Panc1 (cell line): ENCODE measurements around the gene SDC1. TPM values are rescaled to one million over a fixed set of nuclear protein-coding genes. Genes with fewer than 3 reads are reported as not detected.

Experiments
- ATAC-seq: fragments of 200-7000 bp; cut with Tn5 transposase; 2 replicates; pipeline ENCODE4 v1.9.1; 2020; ENCODE audit warnings: mild to moderate bottlenecking, moderate library complexity
- BruUV-seq: library from RNA; stranded (reverse); fragments of 400-500 nt; replicated peaks from 2 replicates; lab custom pipeline; 2021; lab: Mats Ljungman, UMichigan
- CTCF ChIA-PET: fragments of 300-600 bp; sonication (Branson Sonifier 250); formaldehyde crosslinking; loops from one replicate; lab custom pipeline; 2022; ENCODE audit warnings: antibody characterized with exemption; lab: Charles Lee
- POLR2A ChIA-PET: fragments of 300-600 bp; sonication (Branson Sonifier 250); formaldehyde crosslinking; loops from one replicate; lab custom pipeline; 2022; ENCODE audit warnings: antibody characterized with exemption; lab: Charles Lee
- DNase-seq: peaks from one replicate; pipeline ENCODE4 v3.0.0-alpha.2; 2010; ENCODE audit warnings: low read depth, low spot score
- H3K27ac ChIP-seq: 2 replicates; pipeline ENCODE4 v1.5.1; 2011; ENCODE audit warnings: mild to moderate bottlenecking, low read length, inconsistent platforms
- H3K27me3 ChIP-seq: fragments of 200-500 bp; sonication (Bioruptor generic); 2 replicates; pipeline ENCODE4 v1.6.0; 2014; ENCODE audit warnings: low read length, inconsistent platforms; ENCODE audit not compliant: control insufficient read depth, insufficient read depth
- H3K36me3 ChIP-seq: fragments of 200-500 bp; sonication (Bioruptor generic); 2 replicates; pipeline ENCODE4 v1.5.1; 2014; ENCODE audit warnings: inconsistent platforms, mild to moderate bottlenecking, low read length, moderate library complexity; ENCODE audit not compliant: control insufficient read depth, insufficient read depth
- H3K4me1 ChIP-seq: 2 replicates; pipeline ENCODE4 v1.5.1; 2011; ENCODE audit warnings: inconsistent platforms, mild to moderate bottlenecking, low read length, moderate library complexity; ENCODE audit not compliant: control insufficient read depth, insufficient read depth
- H3K4me3 ChIP-seq, 2 experiments: 2 replicates each; pipeline ENCODE4 v1.5.1; 2011 to 2012; ENCODE audit warnings: low read depth in 2 of 2, low read length in 2 of 2, mild to moderate bottlenecking in 2 of 2, inconsistent platforms in 1 of 2, moderate library complexity in 1 of 2
- H3K9me3 ChIP-seq: fragments of 200-500 bp; sonication (Bioruptor generic); 2 replicates; pipeline ENCODE4 v1.5.1; 2014; ENCODE audit warnings: low read depth, mild to moderate bottlenecking, inconsistent platforms, low read length, moderate library complexity; ENCODE audit not compliant: control insufficient read depth, insufficient read depth
- POLR2AphosphoS5 ChIP-seq: IDR thresholded peaks from 2 replicates; pipeline ENCODE4 v1.6.1; 2012; ENCODE audit warnings: mild to moderate bottlenecking, low read depth, low read length, moderate library complexity
- SIN3A ChIP-seq: IDR thresholded peaks from 2 replicates; pipeline ENCODE4 v1.6.1; 2012; ENCODE audit warnings: low read depth, mild to moderate bottlenecking, low read length, moderate library complexity, borderline replicate concordance; ENCODE audit not compliant: insufficient read depth
- TCF7L2 ChIP-seq: IDR thresholded peaks from 2 replicates; pipeline ENCODE4 v1.6.1; 2011; ENCODE audit warnings: mild to moderate bottlenecking, low read depth, low read length, inconsistent platforms
- in situ Hi-C: cut with HindIII; loops from 2 replicates; pipeline ENCODE4 v1.10.0; 2016; ENCODE audit warnings: low sequenced_read_pairs, low pct_unique_long_range_greater_than_20kb
- intact Hi-C: fragments of 100-400 bp; cut with micrococcal nuclease; formaldehyde crosslinking; loops from one replicate; pipeline ENCODE4 v1.10.0; 2022; ENCODE audit not compliant: unreplicated experiment
- total RNA-seq: library from RNA; stranded (reverse); gene quantifications from one replicate; pipeline ENCODE4 v1.2.1, GENCODE V29; 2021; ENCODE audit not compliant: unreplicated experiment
- TF ChIP-seq, protein P1 (sequence below), 2 experiments: IDR thresholded peaks; 2 replicates each; pipeline ENCODE4 v1.6.1; 2011 to 2012; ENCODE audit warnings: low read depth in 2 of 2, control low read depth in 1 of 2, low read length in 1 of 2, mild to moderate bottlenecking in 1 of 2, moderate library complexity in 1 of 2; ENCODE audit not compliant: insufficient read depth in 1 of 2
- TF ChIP-seq, protein P2 (sequence below): fragments of 450-650 bp; IDR thresholded peaks from 2 replicates; pipeline ENCODE4 v1.5.1; 2017; ENCODE audit warnings: mild to moderate bottlenecking

SDC1 gene
- total RNA-seq, 1 experiment from 2014 or later, result 93.0 TPM

DNA sequence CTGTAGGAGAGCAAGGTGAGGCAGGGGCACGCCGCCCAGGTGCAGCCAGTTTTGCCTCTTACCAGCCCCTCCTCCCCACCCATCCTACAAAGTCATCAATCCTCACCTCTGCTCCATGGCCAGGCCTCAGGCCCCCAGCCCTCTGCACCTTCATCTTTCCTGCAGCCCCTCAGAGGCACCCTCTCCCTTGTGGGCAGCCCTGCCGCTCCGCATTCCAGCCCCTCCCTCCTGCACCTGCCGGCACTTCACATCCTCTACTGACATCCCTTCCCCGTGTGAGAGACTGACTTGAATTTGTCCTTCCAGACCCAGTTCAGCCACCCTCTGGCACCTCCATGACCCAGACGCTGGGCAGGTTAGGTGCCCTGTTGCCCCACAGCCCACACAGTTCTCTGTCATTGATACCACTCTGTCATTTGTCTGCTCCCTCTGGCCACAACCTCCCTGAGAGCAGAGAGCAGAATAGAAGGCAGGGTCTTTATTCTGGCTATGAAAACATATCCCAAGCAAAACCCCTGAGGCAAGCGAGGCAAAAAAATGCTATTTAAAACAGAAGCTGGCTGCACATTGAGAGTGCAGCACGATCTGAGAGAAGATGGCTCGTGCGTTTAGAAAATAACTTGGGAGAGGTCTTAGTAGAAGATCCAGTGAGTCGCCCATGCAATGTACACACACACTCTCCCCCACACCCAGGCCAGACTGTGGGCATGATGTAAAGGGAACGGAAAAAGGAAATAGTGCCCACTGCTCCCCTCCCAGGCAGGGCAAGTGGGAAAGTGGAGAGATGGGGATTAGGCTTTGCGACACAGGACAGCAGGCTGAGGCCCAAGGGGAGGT, 25.9 kb downstream of the SDC1 start:
- no TSS peak for BruUV-seq
- ChIA-PET CTCF (no interaction called here), POLR2A (no interaction called here)
- Histone ChIP-seq H3K27ac (no peak overlapping the region), H3K9me3 (no peaks in the 10 kb centered on the region), H3K4me3 (no peak overlapping the region), H3K36me3 (no peaks in the 10 kb centered on the region), H3K27me3 (no peaks in the 10 kb centered on the region), H3K4me1 (no peaks in the 10 kb centered on the region)
- intact Hi-C loops, result no loop called here
- TF ChIP-seq SIN3A, result no peak
- TF ChIP-seq POLR2AphosphoS5, result no peak
- TF ChIP-seq, protein P1, sequence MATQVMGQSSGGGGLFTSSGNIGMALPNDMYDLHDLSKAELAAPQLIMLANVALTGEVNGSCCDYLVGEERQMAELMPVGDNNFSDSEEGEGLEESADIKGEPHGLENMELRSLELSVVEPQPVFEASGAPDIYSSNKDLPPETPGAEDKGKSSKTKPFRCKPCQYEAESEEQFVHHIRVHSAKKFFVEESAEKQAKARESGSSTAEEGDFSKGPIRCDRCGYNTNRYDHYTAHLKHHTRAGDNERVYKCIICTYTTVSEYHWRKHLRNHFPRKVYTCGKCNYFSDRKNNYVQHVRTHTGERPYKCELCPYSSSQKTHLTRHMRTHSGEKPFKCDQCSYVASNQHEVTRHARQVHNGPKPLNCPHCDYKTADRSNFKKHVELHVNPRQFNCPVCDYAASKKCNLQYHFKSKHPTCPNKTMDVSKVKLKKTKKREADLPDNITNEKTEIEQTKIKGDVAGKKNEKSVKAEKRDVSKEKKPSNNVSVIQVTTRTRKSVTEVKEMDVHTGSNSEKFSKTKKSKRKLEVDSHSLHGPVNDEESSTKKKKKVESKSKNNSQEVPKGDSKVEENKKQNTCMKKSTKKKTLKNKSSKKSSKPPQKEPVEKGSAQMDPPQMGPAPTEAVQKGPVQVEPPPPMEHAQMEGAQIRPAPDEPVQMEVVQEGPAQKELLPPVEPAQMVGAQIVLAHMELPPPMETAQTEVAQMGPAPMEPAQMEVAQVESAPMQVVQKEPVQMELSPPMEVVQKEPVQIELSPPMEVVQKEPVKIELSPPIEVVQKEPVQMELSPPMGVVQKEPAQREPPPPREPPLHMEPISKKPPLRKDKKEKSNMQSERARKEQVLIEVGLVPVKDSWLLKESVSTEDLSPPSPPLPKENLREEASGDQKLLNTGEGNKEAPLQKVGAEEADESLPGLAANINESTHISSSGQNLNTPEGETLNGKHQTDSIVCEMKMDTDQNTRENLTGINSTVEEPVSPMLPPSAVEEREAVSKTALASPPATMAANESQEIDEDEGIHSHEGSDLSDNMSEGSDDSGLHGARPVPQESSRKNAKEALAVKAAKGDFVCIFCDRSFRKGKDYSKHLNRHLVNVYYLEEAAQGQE (IDR thresholded peaks at IDR 0.05; ENCODE audit: insufficient read depth in 1 of 2, low read depth in 2 of 2, low read length in 1 of 2), result no peak
- TF ChIP-seq TCF7L2, result no peak
- TF ChIP-seq, protein P2, sequence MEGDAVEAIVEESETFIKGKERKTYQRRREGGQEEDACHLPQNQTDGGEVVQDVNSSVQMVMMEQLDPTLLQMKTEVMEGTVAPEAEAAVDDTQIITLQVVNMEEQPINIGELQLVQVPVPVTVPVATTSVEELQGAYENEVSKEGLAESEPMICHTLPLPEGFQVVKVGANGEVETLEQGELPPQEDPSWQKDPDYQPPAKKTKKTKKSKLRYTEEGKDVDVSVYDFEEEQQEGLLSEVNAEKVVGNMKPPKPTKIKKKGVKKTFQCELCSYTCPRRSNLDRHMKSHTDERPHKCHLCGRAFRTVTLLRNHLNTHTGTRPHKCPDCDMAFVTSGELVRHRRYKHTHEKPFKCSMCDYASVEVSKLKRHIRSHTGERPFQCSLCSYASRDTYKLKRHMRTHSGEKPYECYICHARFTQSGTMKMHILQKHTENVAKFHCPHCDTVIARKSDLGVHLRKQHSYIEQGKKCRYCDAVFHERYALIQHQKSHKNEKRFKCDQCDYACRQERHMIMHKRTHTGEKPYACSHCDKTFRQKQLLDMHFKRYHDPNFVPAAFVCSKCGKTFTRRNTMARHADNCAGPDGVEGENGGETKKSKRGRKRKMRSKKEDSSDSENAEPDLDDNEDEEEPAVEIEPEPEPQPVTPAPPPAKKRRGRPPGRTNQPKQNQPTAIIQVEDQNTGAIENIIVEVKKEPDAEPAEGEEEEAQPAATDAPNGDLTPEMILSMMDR, result no peak
- in situ Hi-C loops, result no loop called here
- ATAC-seq (no peak), DNase-seq (no peak)

DNA sequence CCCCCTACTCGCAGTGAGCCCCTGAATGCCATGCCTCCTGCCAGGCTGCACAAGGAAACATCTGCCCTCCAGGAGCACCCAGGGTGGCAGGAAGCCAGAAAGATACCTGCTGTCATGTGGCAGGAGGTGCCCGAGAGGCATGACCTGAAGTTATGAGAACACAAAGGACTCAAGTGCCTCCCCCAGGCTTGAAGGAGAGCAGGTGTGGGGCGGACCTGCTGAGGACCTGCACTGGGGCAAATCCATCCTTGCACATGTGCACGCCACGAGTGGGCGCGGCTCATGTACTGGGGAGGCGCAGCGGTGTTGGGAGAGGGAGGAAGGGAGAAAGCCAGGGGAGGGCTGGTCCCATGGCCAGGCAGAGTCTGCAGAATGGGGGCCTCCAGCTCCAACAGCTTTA, 26.9 kb downstream of the SDC1 start:
- Histone ChIP-seq H3K27ac (no peak overlapping the region), H3K27me3 (no peaks in the 10 kb centered on the region), H3K36me3 (no peaks in the 10 kb centered on the region), H3K4me3 (no peak overlapping the region), H3K4me1 (no peaks in the 10 kb centered on the region), H3K9me3 (no peaks in the 10 kb centered on the region)
- in situ Hi-C loops, result no loop called here
- ATAC-seq (no peak), DNase-seq (no peak)
- TF ChIP-seq SIN3A, result no peak
- TF ChIP-seq TCF7L2, result no peak
- TF ChIP-seq, protein P2, result no peak
- TF ChIP-seq, protein P1 (IDR thresholded peaks at IDR 0.05; ENCODE audit: insufficient read depth in 1 of 2, low read depth in 2 of 2, low read length in 1 of 2), result no peak
- no peak for TF ChIP-seq POLR2AphosphoS5
- CTCF ChIA-PET, result no interaction called here
- no TSS peak for BruUV-seq
- POLR2A ChIA-PET, result no interaction called here
- intact Hi-C loops, result no loop called here
